ENCODE measurements around the gene PEX26.

- no peak for TF ChIP-seq CTCF (IDR thresholded peaks at IDR 0.05)
- no peak for TF ChIP-seq POLR2A (IDR thresholded peaks at IDR 0.05)
These were observed 25.9 kb downstream of the PEX26 start for GRCh38 chr22:18103527-18104269.

Measured in lower leg skin (tissue), 3 donors.